ENCODE measurements around the gene SH3RF3. TPM values are rescaled to one million over a fixed set of nuclear protein-coding genes. Genes with fewer than 3 reads are reported as not detected.
"Not testable (repeated sequence)": the region's sequence is repeated elsewhere in the genome, so short reads cannot be mapped to it uniquely, and the experiment has no call there.

The SH3RF3 gene
- total RNA-seq, 1 experiment from 2014 or later = 0.98 TPM

DNA sequence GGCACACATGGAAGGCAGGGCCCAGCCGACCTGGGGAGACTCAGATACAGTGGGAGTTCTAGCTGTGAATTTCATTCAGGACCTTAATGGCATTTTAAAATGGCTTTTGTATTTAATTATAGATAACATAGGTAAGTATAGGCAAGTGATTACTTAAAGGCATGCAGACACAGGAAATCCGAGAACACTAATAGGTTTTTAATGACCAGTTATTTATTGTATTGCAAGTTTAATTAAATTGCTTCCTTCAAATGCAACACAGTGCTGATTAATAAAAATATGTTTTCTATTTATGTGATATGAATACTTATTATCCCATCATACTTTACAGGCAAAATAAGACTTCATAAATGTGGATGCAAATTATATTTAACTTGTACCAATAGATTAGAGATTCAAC lies 19.7 kb upstream of the SH3RF3 start:
- intact Hi-C loops (cut with micrococcal nuclease; ENCODE audit: unreplicated experiment) = no loop called here
- CTCF ChIA-PET = no interaction called here

DNA sequence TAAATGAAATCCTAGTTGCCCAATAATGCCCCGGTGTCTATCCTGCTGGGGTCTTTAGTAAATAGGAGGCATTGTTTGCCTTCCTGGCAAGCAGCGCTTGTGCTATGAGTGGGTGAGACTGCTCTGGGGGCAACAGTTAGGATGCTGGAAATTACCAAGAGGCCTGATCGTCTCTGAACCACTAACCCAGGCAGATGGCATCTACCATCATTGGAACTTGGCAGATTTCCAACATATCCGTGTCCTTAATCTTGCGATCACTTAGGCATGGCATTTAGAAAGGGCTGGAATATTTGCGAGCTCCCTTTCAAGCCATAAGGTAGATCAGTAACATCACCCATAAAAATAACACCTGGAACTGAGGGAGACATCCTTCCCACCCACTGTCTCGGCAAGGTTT lies 18.8 kb upstream of the SH3RF3 start:
- Mint-ChIP-seq H3K27ac (ENCODE audit: unreplicated experiment) (no peak overlapping the region), H3K4me1 (ENCODE audit: low read depth, unreplicated experiment) (no peaks in the 10 kb centered on the region), H3K9me3 (ENCODE audit: unreplicated experiment) (no peaks in the 10 kb centered on the region), H3K4me3 (ENCODE audit: unreplicated experiment) (no peak overlapping the region), H3K36me3 (ENCODE audit: insufficient read depth, unreplicated experiment) (no peaks in the 10 kb centered on the region), H3K27me3 (ENCODE audit: insufficient read depth, unreplicated experiment) (peaks cover 3% of the 10 kb centered on the region)
- H3K9me3 ChIP-seq = no peaks in the 10 kb centered on the region; the same call in 1 of the 2 replicates
- no TSS peak for BruUV-seq (replicated peaks)
- intact Hi-C loops (cut with micrococcal nuclease; ENCODE audit: unreplicated experiment) = no loop called here
- TF ChIP-seq, protein P1, sequence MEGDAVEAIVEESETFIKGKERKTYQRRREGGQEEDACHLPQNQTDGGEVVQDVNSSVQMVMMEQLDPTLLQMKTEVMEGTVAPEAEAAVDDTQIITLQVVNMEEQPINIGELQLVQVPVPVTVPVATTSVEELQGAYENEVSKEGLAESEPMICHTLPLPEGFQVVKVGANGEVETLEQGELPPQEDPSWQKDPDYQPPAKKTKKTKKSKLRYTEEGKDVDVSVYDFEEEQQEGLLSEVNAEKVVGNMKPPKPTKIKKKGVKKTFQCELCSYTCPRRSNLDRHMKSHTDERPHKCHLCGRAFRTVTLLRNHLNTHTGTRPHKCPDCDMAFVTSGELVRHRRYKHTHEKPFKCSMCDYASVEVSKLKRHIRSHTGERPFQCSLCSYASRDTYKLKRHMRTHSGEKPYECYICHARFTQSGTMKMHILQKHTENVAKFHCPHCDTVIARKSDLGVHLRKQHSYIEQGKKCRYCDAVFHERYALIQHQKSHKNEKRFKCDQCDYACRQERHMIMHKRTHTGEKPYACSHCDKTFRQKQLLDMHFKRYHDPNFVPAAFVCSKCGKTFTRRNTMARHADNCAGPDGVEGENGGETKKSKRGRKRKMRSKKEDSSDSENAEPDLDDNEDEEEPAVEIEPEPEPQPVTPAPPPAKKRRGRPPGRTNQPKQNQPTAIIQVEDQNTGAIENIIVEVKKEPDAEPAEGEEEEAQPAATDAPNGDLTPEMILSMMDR (IDR thresholded peaks at IDR 0.05; ENCODE audit: insufficient read depth in 1 of 2, low read depth in 1 of 2, low read length in 1 of 2, severe bottlenecking in 1 of 2, unreplicated experiment in 1 of 2) = no peak
- CTCF ChIA-PET = no interaction called here
- no peak overlapping the region for H3K4me3 ChIP-seq (ENCODE audit: low read depth, low read length)
- no peak for DNase-seq
- H3K36me3 ChIP-seq (ENCODE audit: control insufficient read depth, insufficient read depth, low read length) = no peaks in the 10 kb centered on the region
- H3K27me3 ChIP-seq (replicated peaks; ENCODE audit: control insufficient read depth, insufficient read depth, low read length) = no peaks in the 10 kb centered on the region
- H3K4me1 ChIP-seq = no peaks in the 10 kb centered on the region
- POLR2A ChIA-PET = no interaction called here

More for the DNA sequence above, 19.7 kb upstream of the SH3RF3 start:
- Mint-ChIP-seq H3K9me3 (ENCODE audit: unreplicated experiment) (no peaks in the 10 kb centered on the region), H3K27ac (ENCODE audit: unreplicated experiment) (no peak overlapping the region), H3K4me3 (ENCODE audit: unreplicated experiment) (no peak overlapping the region), H3K36me3 (ENCODE audit: insufficient read depth, unreplicated experiment) (no peaks in the 10 kb centered on the region), H3K27me3 (ENCODE audit: insufficient read depth, unreplicated experiment) (no peaks in the 10 kb centered on the region), H3K4me1 (ENCODE audit: low read depth, unreplicated experiment) (no peaks in the 10 kb centered on the region)
- H3K4me3 ChIP-seq (ENCODE audit: low read depth, low read length) = no peak overlapping the region
- no peaks in the 10 kb centered on the region for H3K27me3 ChIP-seq (replicated peaks; ENCODE audit: control insufficient read depth, insufficient read depth, low read length)
- POLR2A ChIA-PET = no interaction called here
- H3K36me3 ChIP-seq (ENCODE audit: control insufficient read depth, insufficient read depth, low read length) = no peaks in the 10 kb centered on the region
- H3K4me1 ChIP-seq = no peaks in the 10 kb centered on the region
- TF ChIP-seq, protein P1 (IDR thresholded peaks at IDR 0.05; ENCODE audit: insufficient read depth in 1 of 2, low read depth in 1 of 2, low read length in 1 of 2, severe bottlenecking in 1 of 2, unreplicated experiment in 1 of 2) = no peak
- DNase-seq = no peak
- no peaks in the 10 kb centered on the region; the same call in 1 of the 2 replicates for H3K9me3 ChIP-seq
- BruUV-seq (replicated peaks) = no TSS peak

GRCh38 chr2:109117181-109117580 lies 11.8 kb upstream of the SH3RF3 start:
- POLR2A ChIA-PET; H3K4me3 Mint-ChIP-seq (ENCODE audit: unreplicated experiment); DNase-seq; H3K36me3 Mint-ChIP-seq (ENCODE audit: insufficient read depth, unreplicated experiment); H3K4me3 ChIP-seq (ENCODE audit: low read depth, low read length); H3K4me1 ChIP-seq; H3K27me3 Mint-ChIP-seq (ENCODE audit: insufficient read depth, unreplicated experiment); intact Hi-C loops (cut with micrococcal nuclease; ENCODE audit: unreplicated experiment); H3K36me3 ChIP-seq (ENCODE audit: control insufficient read depth, insufficient read depth, low read length); BruUV-seq (replicated peaks); H3K27ac Mint-ChIP-seq (ENCODE audit: unreplicated experiment); H3K4me1 Mint-ChIP-seq (ENCODE audit: low read depth, unreplicated experiment); CTCF ChIA-PET; H3K27me3 ChIP-seq (replicated peaks; ENCODE audit: control insufficient read depth, insufficient read depth, low read length); H3K9me3 ChIP-seq; H3K9me3 Mint-ChIP-seq (ENCODE audit: unreplicated experiment): not testable (repeated sequence)

GRCh38 chr2:109117780-109118179 lies 11.2 kb upstream of the SH3RF3 start:
- TF ChIP-seq, protein P1 (IDR thresholded peaks at IDR 0.05; ENCODE audit: insufficient read depth in 1 of 2, low read depth in 1 of 2, low read length in 1 of 2, severe bottlenecking in 1 of 2, unreplicated experiment in 1 of 2) = no peak
- Histone ChIP-seq H3K4me3 (ENCODE audit: low read depth, low read length) (no peak overlapping the region), H3K36me3 (ENCODE audit: control insufficient read depth, insufficient read depth, low read length) (no peaks in the 10 kb centered on the region), H3K4me1 (no peaks in the 10 kb centered on the region), H3K27me3 (replicated peaks; ENCODE audit: control insufficient read depth, insufficient read depth, low read length) (no peaks in the 10 kb centered on the region), H3K9me3 (no peaks in the 10 kb centered on the region)
- no TSS peak for BruUV-seq (replicated peaks)
- intact Hi-C loops (cut with micrococcal nuclease; ENCODE audit: unreplicated experiment) = no loop called here
- POLR2A ChIA-PET = no interaction called here
- Mint-ChIP-seq H3K9me3 (ENCODE audit: unreplicated experiment) (no peaks in the 10 kb centered on the region), H3K36me3 (ENCODE audit: insufficient read depth, unreplicated experiment) (no peaks in the 10 kb centered on the region), H3K27me3 (ENCODE audit: insufficient read depth, unreplicated experiment) (peaks cover 3% of the 10 kb centered on the region), H3K4me1 (ENCODE audit: low read depth, unreplicated experiment) (no peaks in the 10 kb centered on the region), H3K27ac (ENCODE audit: unreplicated experiment) (no peak overlapping the region), H3K4me3 (ENCODE audit: unreplicated experiment) (no peak overlapping the region)
- CTCF ChIA-PET = no interaction called here
- DNase-seq = no peak

Measured in Caco-2 (cell line).